Choroid plexus epithelial cell (primary cell): Measurements from ENCODE around the gene NT5DC3.

Source experiments
- DNase-seq: peaks from one replicate; pipeline ENCODE4 v3.0.0-alpha.2; 2010; ENCODE audit warnings: low read depth
- H3K4me3 ChIP-seq: 2 replicates; pipeline ENCODE4 v1.5.1; 2011; ENCODE audit warnings: low read depth, mild to moderate bottlenecking, control low read depth, low read length, moderate library complexity
- TF ChIP-seq, protein P1 (sequence below): conservative IDR thresholded peaks from 2 replicates; pipeline ENCODE4 v1.5.1; 2011; ENCODE audit warnings: low read depth, mild to moderate bottlenecking, control low read depth, inconsistent platforms, low read length, moderate library complexity

The NT5DC3 gene

GRCh38 chr12:103881261-103881660, 40.2 kb upstream of the NT5DC3 start:
- DNase-seq, result no peak
- TF ChIP-seq, protein P1, sequence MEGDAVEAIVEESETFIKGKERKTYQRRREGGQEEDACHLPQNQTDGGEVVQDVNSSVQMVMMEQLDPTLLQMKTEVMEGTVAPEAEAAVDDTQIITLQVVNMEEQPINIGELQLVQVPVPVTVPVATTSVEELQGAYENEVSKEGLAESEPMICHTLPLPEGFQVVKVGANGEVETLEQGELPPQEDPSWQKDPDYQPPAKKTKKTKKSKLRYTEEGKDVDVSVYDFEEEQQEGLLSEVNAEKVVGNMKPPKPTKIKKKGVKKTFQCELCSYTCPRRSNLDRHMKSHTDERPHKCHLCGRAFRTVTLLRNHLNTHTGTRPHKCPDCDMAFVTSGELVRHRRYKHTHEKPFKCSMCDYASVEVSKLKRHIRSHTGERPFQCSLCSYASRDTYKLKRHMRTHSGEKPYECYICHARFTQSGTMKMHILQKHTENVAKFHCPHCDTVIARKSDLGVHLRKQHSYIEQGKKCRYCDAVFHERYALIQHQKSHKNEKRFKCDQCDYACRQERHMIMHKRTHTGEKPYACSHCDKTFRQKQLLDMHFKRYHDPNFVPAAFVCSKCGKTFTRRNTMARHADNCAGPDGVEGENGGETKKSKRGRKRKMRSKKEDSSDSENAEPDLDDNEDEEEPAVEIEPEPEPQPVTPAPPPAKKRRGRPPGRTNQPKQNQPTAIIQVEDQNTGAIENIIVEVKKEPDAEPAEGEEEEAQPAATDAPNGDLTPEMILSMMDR, result no peak

GRCh38 chr12:103880299-103881142, 39.5 kb upstream of the NT5DC3 start:
- H3K4me3 ChIP-seq, result no peak overlapping the region
- peak; percentile 26 for DNase-seq
- TF ChIP-seq, protein P1, result no peak

More at GRCh38 chr12:103881261-103881660, 40.2 kb upstream of the NT5DC3 start:
- H3K4me3 ChIP-seq, result no peak overlapping the region

DNA sequence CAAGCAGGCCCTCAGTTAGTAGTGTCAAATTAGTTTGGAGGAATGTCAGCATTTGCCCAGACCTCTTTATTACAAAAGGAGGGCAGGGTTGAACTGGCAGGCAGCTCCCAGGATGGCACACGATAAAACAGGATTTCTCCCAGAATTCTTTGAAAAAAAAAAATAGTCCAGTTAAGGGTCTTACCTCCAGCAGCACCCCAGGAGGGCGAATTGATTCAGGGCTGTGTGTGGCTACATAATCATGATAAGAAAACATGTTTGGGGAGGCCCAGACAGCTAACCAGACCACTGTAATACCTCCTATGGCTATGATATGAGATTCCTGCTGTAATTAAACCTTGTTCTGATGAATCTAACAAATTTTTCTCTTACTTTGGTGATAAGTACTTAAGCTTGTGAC, 38.8 kb upstream of the NT5DC3 start:
- DNase-seq, result no peak
- H3K4me3 ChIP-seq, result no peak overlapping the region
- TF ChIP-seq, protein P1, result no peak

DNA sequence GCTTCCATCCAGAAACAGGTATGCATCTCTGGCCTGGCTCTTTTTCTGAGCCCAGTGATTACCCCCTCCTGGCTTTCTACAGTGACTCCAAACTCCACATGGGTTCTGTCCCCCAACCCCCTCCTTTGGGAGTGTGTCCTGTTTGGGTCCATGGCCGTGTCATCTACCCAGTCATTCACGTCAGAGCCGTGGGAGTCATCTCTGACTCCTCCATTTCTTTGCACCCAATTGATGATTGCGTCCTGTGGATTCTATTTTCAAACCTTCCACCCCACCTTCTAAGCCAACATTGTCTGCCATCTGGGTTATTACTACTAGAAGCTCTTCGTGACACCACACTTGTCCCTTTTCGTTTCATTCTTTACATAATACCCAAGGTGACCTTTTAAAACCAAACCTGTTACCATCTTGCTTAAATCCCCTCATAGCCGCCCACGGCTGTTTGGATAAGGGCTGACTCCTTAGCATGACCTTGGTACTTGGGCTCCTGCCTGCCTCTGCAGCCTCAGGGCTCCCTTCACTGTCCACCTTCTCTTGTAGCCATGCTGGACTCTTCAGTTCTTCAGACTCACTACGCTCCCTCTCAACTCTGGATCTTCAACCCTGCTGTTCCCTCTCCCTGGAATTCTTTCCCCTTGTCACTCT, 38.1 kb upstream of the NT5DC3 start:
- no peak overlapping the region for H3K4me3 ChIP-seq
- TF ChIP-seq, protein P1, result no peak
- DNase-seq, result no peak

DNA sequence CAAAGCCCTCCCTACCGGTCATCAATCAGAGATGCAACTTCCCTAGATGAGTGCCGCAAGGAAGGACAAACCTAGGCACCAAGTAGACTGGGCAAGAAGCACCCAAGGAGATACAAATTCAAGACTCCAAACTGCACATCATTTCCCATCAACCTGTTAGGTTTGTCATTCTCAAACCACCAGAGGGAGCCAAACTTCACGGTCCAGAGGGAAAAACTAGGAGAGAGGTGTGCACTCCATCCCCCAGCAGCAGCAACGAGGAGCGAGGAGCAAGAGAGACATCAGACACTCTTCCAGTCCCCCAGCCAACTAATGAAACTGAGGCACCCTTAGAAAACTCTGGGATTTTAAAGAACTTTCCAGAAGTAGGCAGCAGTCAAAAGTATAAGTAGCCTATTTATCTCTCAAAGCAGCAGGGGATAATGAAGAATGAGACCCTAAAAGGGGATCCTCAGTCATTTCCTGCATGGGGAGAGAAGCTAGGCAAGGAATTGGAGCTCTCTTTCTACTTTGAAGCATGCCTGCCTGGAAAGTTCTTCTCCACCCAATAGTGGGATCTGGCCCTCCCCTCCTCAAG, 37.0 kb upstream of the NT5DC3 start:
- peak; percentile 83 for DNase-seq
- TF ChIP-seq, protein P1, result peak; percentile 88
- no peak overlapping the region for H3K4me3 ChIP-seq

- DNase-seq, result no peak
- no peak overlapping the region for H3K4me3 ChIP-seq
- TF ChIP-seq, protein P1, result no peak
Measured at GRCh38 chr12:103877288-103877687, 36.3 kb upstream of the NT5DC3 start.
